Measurements from ENCODE around the gene RNF44.

Gene RNF44

GRCh38 chr5:176536902-176537553 lies at the start of gene RNF44:
RNF44 (minus strand) TSS chr5:176537402; CDS start chr5:176532472, 4,930 bp downstream.
- peak; percentile 97 for DNase-seq (ENCODE audit: low spot score)

- no peak for DNase-seq (ENCODE audit: low spot score)
Measured at GRCh38 chr5:176583076-176583475, 45.9 kb upstream of the RNF44 start.

GRCh38 chr5:176581361-176581760 lies 44.2 kb upstream of the RNF44 start:
- no peak for DNase-seq (ENCODE audit: low spot score)

- DNase-seq (ENCODE audit: low spot score) = no peak
Measured at GRCh38 chr5:176579323-176579722, 42.1 kb upstream of the RNF44 start.

- peak; percentile 77 for DNase-seq (ENCODE audit: low spot score)
Measured at GRCh38 chr5:176578391-176578808, 41.2 kb upstream of the RNF44 start.

- DNase-seq (ENCODE audit: low spot score) = no peak
Measured at GRCh38 chr5:176577312-176578176, 40.3 kb upstream of the RNF44 start.

- no peak for DNase-seq (ENCODE audit: low spot score)
Measured at GRCh38 chr5:176575488-176576422, 38.6 kb upstream of the RNF44 start.

- no peak for DNase-seq (ENCODE audit: low spot score)
Measured at GRCh38 chr5:176575066-176575465, 37.9 kb upstream of the RNF44 start.

- DNase-seq (ENCODE audit: low spot score) = no peak
Measured at GRCh38 chr5:176574297-176574591, 37.0 kb upstream of the RNF44 start.

GRCh38 chr5:176573564-176574296 lies 36.5 kb upstream of the RNF44 start:
- DNase-seq (ENCODE audit: low spot score) = peak; percentile 54

GRCh38 chr5:176570044-176570443 lies 32.8 kb upstream of the RNF44 start:
- DNase-seq (ENCODE audit: low spot score) = no peak

- DNase-seq (ENCODE audit: low spot score) = no peak
Measured at GRCh38 chr5:176568657-176569056, 31.5 kb upstream of the RNF44 start.

GRCh38 chr5:176565760-176566288 lies 28.6 kb upstream of the RNF44 start:
- no peak for DNase-seq (ENCODE audit: low spot score)

GRCh38 chr5:176564002-176564401 lies 26.8 kb upstream of the RNF44 start:
- no peak for DNase-seq (ENCODE audit: low spot score)

GRCh38 chr5:176562189-176562588 lies 25.0 kb upstream of the RNF44 start:
- DNase-seq (ENCODE audit: low spot score) = no peak

- DNase-seq (ENCODE audit: low spot score) = no peak
Measured at GRCh38 chr5:176561259-176561658, 24.1 kb upstream of the RNF44 start.

- DNase-seq (ENCODE audit: low spot score) = no peak
Measured at GRCh38 chr5:176560364-176560763, 23.2 kb upstream of the RNF44 start.

GRCh38 chr5:176559683-176560082 lies 22.5 kb upstream of the RNF44 start:
- no peak for DNase-seq (ENCODE audit: low spot score)

GRCh38 chr5:176557846-176558245 lies 20.6 kb upstream of the RNF44 start:
- DNase-seq (ENCODE audit: low spot score) = no peak

- DNase-seq (ENCODE audit: low spot score) = peak; percentile 81
Measured at GRCh38 chr5:176553260-176554085, 16.3 kb upstream of the RNF44 start.

Measured in LoVo (cell line).